ENCODE results near the gene COL1A2.

DNA sequence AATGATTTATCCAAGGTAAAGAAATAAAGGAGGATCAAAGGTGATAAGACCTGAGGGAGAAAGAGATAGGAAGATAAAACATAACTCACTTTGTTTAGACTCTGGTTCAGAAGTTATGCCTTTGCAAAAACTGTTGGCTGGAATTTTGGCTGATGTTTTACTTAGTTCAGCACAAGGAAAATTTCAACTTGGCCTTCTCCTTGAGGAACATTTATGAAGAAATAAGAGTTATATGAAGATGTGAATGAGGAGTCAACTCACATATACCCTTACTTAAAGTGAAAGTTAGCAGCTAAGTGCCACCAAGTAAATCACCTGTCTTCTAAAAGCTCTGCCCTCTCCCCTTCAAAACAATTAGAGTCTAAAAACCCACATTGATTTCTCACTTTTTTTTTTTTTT, 39.7 kb upstream of the COL1A2 start:
- TF ChIP-seq, protein P1, sequence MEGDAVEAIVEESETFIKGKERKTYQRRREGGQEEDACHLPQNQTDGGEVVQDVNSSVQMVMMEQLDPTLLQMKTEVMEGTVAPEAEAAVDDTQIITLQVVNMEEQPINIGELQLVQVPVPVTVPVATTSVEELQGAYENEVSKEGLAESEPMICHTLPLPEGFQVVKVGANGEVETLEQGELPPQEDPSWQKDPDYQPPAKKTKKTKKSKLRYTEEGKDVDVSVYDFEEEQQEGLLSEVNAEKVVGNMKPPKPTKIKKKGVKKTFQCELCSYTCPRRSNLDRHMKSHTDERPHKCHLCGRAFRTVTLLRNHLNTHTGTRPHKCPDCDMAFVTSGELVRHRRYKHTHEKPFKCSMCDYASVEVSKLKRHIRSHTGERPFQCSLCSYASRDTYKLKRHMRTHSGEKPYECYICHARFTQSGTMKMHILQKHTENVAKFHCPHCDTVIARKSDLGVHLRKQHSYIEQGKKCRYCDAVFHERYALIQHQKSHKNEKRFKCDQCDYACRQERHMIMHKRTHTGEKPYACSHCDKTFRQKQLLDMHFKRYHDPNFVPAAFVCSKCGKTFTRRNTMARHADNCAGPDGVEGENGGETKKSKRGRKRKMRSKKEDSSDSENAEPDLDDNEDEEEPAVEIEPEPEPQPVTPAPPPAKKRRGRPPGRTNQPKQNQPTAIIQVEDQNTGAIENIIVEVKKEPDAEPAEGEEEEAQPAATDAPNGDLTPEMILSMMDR (IDR thresholded peaks at IDR 0.05) = no peak
- no peak for TF ChIP-seq EZH2 (IDR thresholded peaks at IDR 0.05; ENCODE audit: borderline replicate concordance, insufficient read depth, low read depth, low read length, poor library complexity, severe bottlenecking)
